HepG2 (cell line): ENCODE measurements around the gene ZCCHC7. TPM values are rescaled to one million over a fixed set of nuclear protein-coding genes. Genes with fewer than 3 reads are reported as not detected.

Experiments used
- HNF4G ChIP-seq, 2 experiments: sonication (generic) in 1 of 2; formaldehyde crosslinking in 1 of 2; IDR thresholded peaks; 2 replicates each; pipeline versions ENCODE4 v1.4.0 to v1.6.1; 2011 to 2020; ENCODE audit warnings: borderline replicate concordance in 2 of 2, low read depth in 2 of 2, mild to moderate bottlenecking in 2 of 2, low read length in 1 of 2, missing genetic modification reagents in 1 of 2, moderate library complexity in 1 of 2
- KDM5B ChIP-seq: sonication (generic); formaldehyde crosslinking; IDR thresholded peaks from 2 replicates; pipeline ENCODE4 v1.4.0; 2020; ENCODE audit warnings: missing genetic modification reagents, mild to moderate bottlenecking, borderline replicate concordance
- KLF12 ChIP-seq: sonication (generic); formaldehyde crosslinking; IDR thresholded peaks from 2 replicates; pipeline ENCODE4 v1.4.0; 2020; ENCODE audit warnings: missing genetic modification reagents, borderline replicate concordance
- MIER2 ChIP-seq: IDR thresholded peaks from 2 replicates; pipeline ENCODE4 v1.6.1; 2016; ENCODE audit warnings: missing biosample characterization, missing genetic modification reagents
- MIER3 ChIP-seq: IDR thresholded peaks from 2 replicates; pipeline ENCODE4 v1.6.1; 2016; ENCODE audit warnings: missing compliant biosample characterization, borderline replicate concordance
- MXI1 ChIP-seq: IDR thresholded peaks from 3 replicates; pipeline ENCODE4 v1.6.1; 2012; ENCODE audit warnings: low read depth, low read length, inconsistent platforms, borderline replicate concordance
- RFXAP ChIP-seq: sonication (generic); formaldehyde crosslinking; IDR thresholded peaks from 2 replicates; pipeline ENCODE4 v1.4.0; 2020; ENCODE audit warnings: missing genetic modification reagents, borderline replicate concordance
- SALL1 ChIP-seq: sonication (generic); formaldehyde crosslinking; IDR thresholded peaks from 2 replicates; pipeline ENCODE4 v1.8.0; 2022; ENCODE audit warnings: mild to moderate bottlenecking, missing genetic modification reagents
- TEAD3 ChIP-seq: optimal IDR thresholded peaks from 2 replicates; pipeline ENCODE3; 2016; ENCODE audit warnings: borderline replicate concordance
- THAP11 ChIP-seq: IDR thresholded peaks from 2 replicates; pipeline ENCODE4 v1.6.1; 2016; ENCODE audit warnings: missing biosample characterization, missing genetic modification reagents
- UBTF ChIP-seq: sonication (generic); formaldehyde crosslinking; IDR thresholded peaks from 2 replicates; pipeline ENCODE4 v1.4.0; 2020; ENCODE audit warnings: mild to moderate bottlenecking, missing genetic modification reagents
- ZBTB34 ChIP-seq: sonication (generic); formaldehyde crosslinking; IDR thresholded peaks from 2 replicates; pipeline ENCODE4 v1.8.0; 2022; ENCODE audit warnings: mild to moderate bottlenecking, missing genetic modification reagents
- ZC3H13 ChIP-seq: sonication (generic); formaldehyde crosslinking; IDR thresholded peaks from 2 replicates; pipeline ENCODE4 v1.8.1; 2023; ENCODE audit warnings: mild to moderate bottlenecking, missing genetic modification reagents, moderate library complexity
- ZIK1 ChIP-seq: sonication (generic); formaldehyde crosslinking; IDR thresholded peaks from 2 replicates; pipeline ENCODE4 v1.5.0; 2020; ENCODE audit warnings: mild to moderate bottlenecking, low read depth, missing genetic modification reagents, borderline replicate concordance
- ZMYM2 ChIP-seq: sonication (generic); formaldehyde crosslinking; IDR thresholded peaks from 2 replicates; pipeline ENCODE4 v1.8.0; 2022; ENCODE audit warnings: mild to moderate bottlenecking, missing genetic modification reagents
- ZNF101 ChIP-seq: sonication (generic); formaldehyde crosslinking; IDR thresholded peaks from 2 replicates; pipeline ENCODE4 v1.4.0; 2020; ENCODE audit warnings: mild to moderate bottlenecking, low read depth, missing genetic modification reagents, borderline replicate concordance
- ZNF121 ChIP-seq: sonication (generic); formaldehyde crosslinking; IDR thresholded peaks from 2 replicates; pipeline ENCODE4 v1.5.0; 2020; ENCODE audit warnings: mild to moderate bottlenecking, missing genetic modification reagents
- ZNF350 ChIP-seq: sonication (generic); formaldehyde crosslinking; IDR thresholded peaks from 2 replicates; pipeline ENCODE4 v1.4.0; 2020; ENCODE audit warnings: mild to moderate bottlenecking, low read depth, missing genetic modification reagents, borderline replicate concordance
- ZNF44 ChIP-seq: sonication (generic); formaldehyde crosslinking; IDR thresholded peaks from 2 replicates; pipeline ENCODE4 v1.5.1; 2020; ENCODE audit warnings: mild to moderate bottlenecking, missing genetic modification reagents
- ZNF788 ChIP-seq: sonication (generic); formaldehyde crosslinking; IDR thresholded peaks from 2 replicates; pipeline ENCODE4 v1.5.0; 2020; ENCODE audit warnings: mild to moderate bottlenecking, missing genetic modification reagents, borderline replicate concordance
- ZNF792 ChIP-seq: IDR thresholded peaks from 2 replicates; pipeline ENCODE4 v1.6.1; 2016
- ZNF878 ChIP-seq: sonication (generic); formaldehyde crosslinking; IDR thresholded peaks from 2 replicates; pipeline ENCODE4 v1.8.1; 2023; ENCODE audit warnings: mild to moderate bottlenecking, missing genetic modification reagents, moderate library complexity
- ZSCAN21 ChIP-seq: sonication (generic); formaldehyde crosslinking; IDR thresholded peaks from 2 replicates; pipeline ENCODE4 v1.8.0; 2022; ENCODE audit warnings: mild to moderate bottlenecking, missing genetic modification reagents, moderate library complexity, borderline replicate concordance
- polyA plus RNA-seq, 8 experiments: library from polyadenylated mRNA; depleted of rRNA in 3 of 8; stranded (reverse) in 7 of 8; unstranded in 1 of 8; fragments of >200 nt; fragmentation: Illumina TruSeq in 4 of 8; extraction: Trizol in 4 of 8; gene quantifications; 2 replicates each; pipeline versions ENCODE4 v1.2.1 to v1.2.3, GENCODE V29; 2011 to 2016; ENCODE audit warnings: low read depth in 4 of 8, missing spikeins in 1 of 8, mixed read lengths in 1 of 8; ENCODE audit not compliant: insufficient read depth in 1 of 8
- total RNA-seq, 5 experiments: library from RNA; depleted of rRNA; stranded (reverse); fragments of >200 nt; fragmentation: Illumina TruSeq; extraction: Trizol; gene quantifications; 2 replicates each; pipeline ENCODE4 v1.2.3, GENCODE V29; 2016; ENCODE audit warnings: low read depth in 1 of 5
- TF ChIP-seq, protein P1 (sequence below): sonication (generic); formaldehyde crosslinking; IDR thresholded peaks from 2 replicates; pipeline ENCODE4 v1.4.0; 2020; ENCODE audit warnings: low read depth, mild to moderate bottlenecking, missing genetic modification reagents

The ZCCHC7 gene
- total and polyA plus RNA-seq, 2 of the 13 experiments (the other 11 are each of a cell fraction or from before 2014, with no cell fraction given), result 13.6 to 19.3 TPM

DNA sequence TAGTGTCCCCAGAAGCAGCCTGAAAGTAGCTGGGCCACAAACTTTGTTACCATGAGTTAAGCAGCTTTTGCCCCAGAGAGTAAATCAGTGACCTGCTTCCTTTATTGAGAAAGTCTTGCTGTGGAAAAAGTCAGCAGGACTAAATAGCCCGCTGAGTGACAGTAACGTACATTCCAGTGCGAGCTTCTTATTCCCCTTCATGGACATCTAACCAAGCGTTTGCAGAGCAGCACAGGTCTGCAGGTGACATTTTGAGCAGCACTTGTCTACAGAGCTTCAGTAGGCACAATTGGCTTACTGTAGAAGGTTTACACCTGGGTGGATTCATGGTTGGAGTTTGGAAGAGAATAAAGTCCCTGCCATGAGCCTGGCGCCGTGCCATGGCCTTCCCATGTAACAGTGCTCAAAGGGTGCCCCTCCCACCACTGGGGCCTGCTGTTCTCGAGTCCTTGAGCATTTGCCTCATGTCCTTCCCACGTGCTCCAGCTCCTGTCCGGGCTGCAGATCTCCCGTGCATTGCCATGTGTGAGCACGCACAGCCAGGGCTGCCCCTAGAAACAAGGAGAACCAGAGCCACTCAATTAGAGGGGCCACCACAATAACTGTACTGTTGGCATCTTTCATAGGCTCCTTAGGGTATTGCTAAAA is 260.8 kb downstream of the ZCCHC7 start (continued):
- TF ChIP-seq, protein P1, sequence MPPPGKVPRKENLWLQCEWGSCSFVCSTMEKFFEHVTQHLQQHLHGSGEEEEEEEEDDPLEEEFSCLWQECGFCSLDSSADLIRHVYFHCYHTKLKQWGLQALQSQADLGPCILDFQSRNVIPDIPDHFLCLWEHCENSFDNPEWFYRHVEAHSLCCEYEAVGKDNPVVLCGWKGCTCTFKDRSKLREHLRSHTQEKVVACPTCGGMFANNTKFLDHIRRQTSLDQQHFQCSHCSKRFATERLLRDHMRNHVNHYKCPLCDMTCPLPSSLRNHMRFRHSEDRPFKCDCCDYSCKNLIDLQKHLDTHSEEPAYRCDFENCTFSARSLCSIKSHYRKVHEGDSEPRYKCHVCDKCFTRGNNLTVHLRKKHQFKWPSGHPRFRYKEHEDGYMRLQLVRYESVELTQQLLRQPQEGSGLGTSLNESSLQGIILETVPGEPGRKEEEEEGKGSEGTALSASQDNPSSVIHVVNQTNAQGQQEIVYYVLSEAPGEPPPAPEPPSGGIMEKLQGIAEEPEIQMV, result peak; percentile 74; the same call in 1 of the 2 replicates
- peak; percentile 73; the same call in 1 of the 2 replicates for TF ChIP-seq RFXAP (CRISPR knock-in tag)
- TF ChIP-seq ZNF44 (CRISPR knock-in tag), result no peak
- no peak for TF ChIP-seq UBTF
- peak; percentile 62; the same call in 1 of the 2 replicates for TF ChIP-seq ZNF792 (CRISPR knock-in tag)
- 0 out of 2 replicates have a peak, but pooled peaks have one; percentile 44 for TF ChIP-seq ZBTB34 (CRISPR knock-in tag)
- TF ChIP-seq ZNF788 (CRISPR knock-in tag), result peak; percentile 76; the same call in 1 of the 2 replicates
- 0 out of 2 replicates have a peak, but pooled peaks have one; percentile 32 for TF ChIP-seq ZMYM2 (CRISPR knock-in tag)
- TF ChIP-seq SALL1, result peak; percentile 94
- peak; percentile 53 for TF ChIP-seq TEAD3 (CRISPR knock-in tag)
- 0 out of 2 replicates have a peak, but pooled peaks have one; percentile 81 for TF ChIP-seq ZIK1 (CRISPR knock-in tag)
- TF ChIP-seq HNF4G (IDR thresholded peaks at IDR 0.05; ENCODE audit: borderline replicate concordance, low read depth, low read length), result no peak
- TF ChIP-seq HNF4G (CRISPR knock-in tag; IDR thresholded peaks at IDR 0.05; ENCODE audit: borderline replicate concordance, low read depth), result no peak
- no peak; the same call in 1 of the 2 replicates for TF ChIP-seq MIER2 (CRISPR knock-in tag)
- peak; percentile 38; the same call in 1 of the 2 replicates for TF ChIP-seq ZNF350 (CRISPR knock-in tag)
- TF ChIP-seq MIER3, result peak; percentile 58; the same call in 1 of the 2 replicates
- TF ChIP-seq ZNF101 (CRISPR knock-in tag), result 0 out of 2 replicates have a peak, but pooled peaks have one; percentile 45
- TF ChIP-seq THAP11, result 0 out of 2 replicates have a peak, but pooled peaks have one; percentile 35
- TF ChIP-seq MXI1, result no peak
- peak; percentile 64; the same call in 1 of the 2 replicates for TF ChIP-seq KDM5B
- no peak for TF ChIP-seq KLF12 (CRISPR knock-in tag)
- 0 out of 2 replicates have a peak, but pooled peaks have one; percentile 27 for TF ChIP-seq ZNF121 (CRISPR knock-in tag)
- no peak for TF ChIP-seq ZC3H13
- 0 out of 2 replicates have a peak, but pooled peaks have one; percentile 50 for TF ChIP-seq ZSCAN21
- peak; percentile 86 for TF ChIP-seq ZNF878
